Mesenchymal stem cell (in vitro differentiated cells and primary cell): ENCODE measurements around the gene PTPRG.

Experiments used
- DNase-seq: peaks from one replicate; pipeline ENCODE4 v3.0.0-alpha.2; 2013
- H2AFZ ChIP-seq: one replicate; pipeline ENCODE4 v1.6.1; 2013; ENCODE audit warnings: low read depth, mild to moderate bottlenecking, control low read depth, inconsistent platforms, low read length, moderate library complexity
- H2AK5ac ChIP-seq: 2 replicates; pipeline ENCODE4 v1.6.1; 2013; ENCODE audit warnings: low read length, moderate library complexity, mild to moderate bottlenecking, inconsistent platforms; ENCODE audit not compliant: severe bottlenecking
- H2BK120ac ChIP-seq: one replicate; pipeline ENCODE4 v1.6.1; 2013; ENCODE audit warnings: low read depth, mild to moderate bottlenecking, inconsistent platforms, low read length, moderate library complexity
- H2BK12ac ChIP-seq, 2 experiments: one replicate each; pipeline ENCODE4 v1.6.1; 2013; ENCODE audit warnings: inconsistent platforms in 2 of 2, low read length in 2 of 2, mild to moderate bottlenecking in 2 of 2, moderate library complexity in 2 of 2, control low read depth in 1 of 2
- H2BK15ac ChIP-seq: one replicate; pipeline ENCODE4 v1.6.1; 2013; ENCODE audit warnings: mild to moderate bottlenecking, low read depth, inconsistent platforms; ENCODE audit not compliant: poor library complexity, severe bottlenecking
- H2BK5ac ChIP-seq: 2 replicates; pipeline ENCODE4 v1.6.1; 2013; ENCODE audit warnings: low read depth, mild to moderate bottlenecking, low read length, control low read depth, inconsistent platforms; ENCODE audit not compliant: poor library complexity, severe bottlenecking
- H3K14ac ChIP-seq, 2 experiments: one replicate each; pipeline ENCODE4 v1.6.1; 2013; ENCODE audit warnings: inconsistent platforms in 2 of 2, low read length in 2 of 2, control low read depth in 1 of 2, mild to moderate bottlenecking in 1 of 2, moderate library complexity in 1 of 2
- H3K18ac ChIP-seq, 2 experiments: one replicate each; pipeline ENCODE4 v1.6.1; 2013; ENCODE audit warnings: inconsistent platforms in 2 of 2, low read length in 2 of 2, control low read depth in 1 of 2, low read depth in 1 of 2, mild to moderate bottlenecking in 1 of 2
- H3K23ac ChIP-seq, 2 experiments: one replicate each; pipeline ENCODE4 v1.6.1; 2013; ENCODE audit warnings: inconsistent platforms in 2 of 2, low read length in 2 of 2, mild to moderate bottlenecking in 2 of 2, moderate library complexity in 2 of 2, control low read depth in 1 of 2
- H3K27ac ChIP-seq: 2 replicates; pipeline ENCODE4 v1.5.1; 2013; ENCODE audit warnings: mild to moderate bottlenecking, moderate library complexity, low read length, control low read depth, inconsistent platforms; ENCODE audit not compliant: poor library complexity, severe bottlenecking
- H3K27me3 ChIP-seq, 2 experiments: 2 replicates each; pipeline versions ENCODE4 v1.6.1 to v1.7.0; 2013; ENCODE audit warnings: low read length in 2 of 2, mild to moderate bottlenecking in 2 of 2, moderate library complexity in 2 of 2, control low read depth in 1 of 2, inconsistent platforms in 1 of 2; ENCODE audit not compliant: control insufficient read depth in 1 of 2, insufficient read depth in 1 of 2
- H3K36me3 ChIP-seq, 2 experiments: 2 replicates each; pipeline versions ENCODE4 v1.6.1 to v1.7.0; 2013; ENCODE audit warnings: low read length in 2 of 2, control low read depth in 1 of 2, inconsistent platforms in 1 of 2, low read depth in 1 of 2, mild to moderate bottlenecking in 1 of 2; ENCODE audit not compliant: insufficient read depth in 2 of 2, control insufficient read depth in 1 of 2
- H3K4ac ChIP-seq, 2 experiments: one replicate each; pipeline ENCODE4 v1.6.1; 2013; ENCODE audit warnings: inconsistent platforms in 2 of 2, low read length in 2 of 2, mild to moderate bottlenecking in 2 of 2, moderate library complexity in 2 of 2, control low read depth in 1 of 2, low read depth in 1 of 2
- H3K4me1 ChIP-seq: 2 replicates; pipeline ENCODE4 v1.6.1; 2013; ENCODE audit warnings: low read depth, low read length, control low read depth; ENCODE audit not compliant: control insufficient read depth, insufficient read depth
- H3K4me2 ChIP-seq: 2 replicates; pipeline ENCODE4 v1.6.1; 2013; ENCODE audit warnings: low read length, mild to moderate bottlenecking, inconsistent platforms; ENCODE audit not compliant: poor library complexity, severe bottlenecking
- H3K4me3 ChIP-seq, 2 experiments: 2 replicates each; pipeline versions ENCODE4 v1.5.1 to v1.7.0; 2013; ENCODE audit warnings: low read length in 2 of 2, mild to moderate bottlenecking in 2 of 2, control low read depth in 1 of 2, low read depth in 1 of 2; ENCODE audit not compliant: insufficient read depth in 1 of 2
- H3K79me1 ChIP-seq: replicated peaks from 2 replicates; pipeline ENCODE4 v1.6.1; 2013; ENCODE audit warnings: mild to moderate bottlenecking, control low read depth, low read length, inconsistent platforms; ENCODE audit not compliant: poor library complexity, severe bottlenecking
- H3K9ac ChIP-seq: 2 replicates; pipeline ENCODE4 v1.7.0; 2013; ENCODE audit warnings: mild to moderate bottlenecking, low read length, moderate library complexity
- H3K9me3 ChIP-seq: 2 replicates; pipeline ENCODE4 v1.7.0; 2013; ENCODE audit warnings: mild to moderate bottlenecking, low read length; ENCODE audit not compliant: control insufficient read depth
- H4K8ac ChIP-seq: one replicate; pipeline ENCODE4 v1.6.1; 2013; ENCODE audit warnings: inconsistent platforms, mild to moderate bottlenecking, low read length, moderate library complexity
- H4K91ac ChIP-seq: one replicate; pipeline ENCODE4 v1.6.1; 2013; ENCODE audit warnings: mild to moderate bottlenecking, low read length, inconsistent platforms
- WGBS: methylation state at CpG from one replicate; pipeline ENCODE4 v1.1.7; 2013; ENCODE audit warnings: mixed read lengths; 5-methylcytosine and 5-hydroxymethylcytosine counted together

The PTPRG gene

DNA sequence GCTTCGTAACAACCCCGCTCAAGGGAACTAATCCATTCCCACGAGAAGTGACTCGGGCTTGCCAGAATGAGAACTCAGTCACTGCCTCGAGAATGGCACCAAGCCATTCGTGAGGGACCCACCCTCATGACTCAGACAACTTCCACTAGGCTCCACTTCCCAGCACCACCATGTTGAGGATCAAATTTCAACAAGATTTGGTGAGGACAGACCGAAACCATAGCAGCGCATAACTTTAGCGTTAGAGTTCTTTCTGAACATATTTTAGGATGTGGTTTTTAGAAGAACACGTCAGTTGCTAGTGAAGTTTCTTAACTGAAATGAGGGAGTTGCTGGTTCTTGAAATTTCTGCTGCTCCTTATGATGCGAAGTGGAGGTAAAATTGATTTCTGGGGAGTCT lies 13.5 kb downstream of the PTPRG start:
- Histone ChIP-seq H3K4me3 (peak overlapping the region in 1 of 2 experiments; percentile 50), H3K36me3 (no peaks in the 10 kb centered on the region), H3K27ac (no peak overlapping the region), H4K91ac (no peak overlapping the region), H3K4me2 (no peak overlapping the region), H3K23ac (no peak overlapping the region), H3K9ac (peak overlapping the region; percentile 84), H3K27me3 (no peaks in the 10 kb centered on the region), H2BK5ac (no peak overlapping the region), H3K79me1 (peaks cover 45% of the 10 kb centered on the region), H4K8ac (no peak overlapping the region), H2BK15ac (no peak overlapping the region), H2AFZ (no peak overlapping the region), H3K4ac (no peak overlapping the region), H3K4me1 (no peaks in the 10 kb centered on the region), H2AK5ac (no peak overlapping the region), H2BK120ac (no peak overlapping the region), H3K14ac (peak overlapping the region in 1 of 2 experiments; percentile 3), H2BK12ac (no peak overlapping the region), H3K18ac (no peak overlapping the region), H3K9me3 (peaks cover 5% of the 10 kb centered on the region)
- 88% methylated on average over 11 of the region's 11 CpGs for WGBS
- DNase-seq, result peak; percentile 60

DNA sequence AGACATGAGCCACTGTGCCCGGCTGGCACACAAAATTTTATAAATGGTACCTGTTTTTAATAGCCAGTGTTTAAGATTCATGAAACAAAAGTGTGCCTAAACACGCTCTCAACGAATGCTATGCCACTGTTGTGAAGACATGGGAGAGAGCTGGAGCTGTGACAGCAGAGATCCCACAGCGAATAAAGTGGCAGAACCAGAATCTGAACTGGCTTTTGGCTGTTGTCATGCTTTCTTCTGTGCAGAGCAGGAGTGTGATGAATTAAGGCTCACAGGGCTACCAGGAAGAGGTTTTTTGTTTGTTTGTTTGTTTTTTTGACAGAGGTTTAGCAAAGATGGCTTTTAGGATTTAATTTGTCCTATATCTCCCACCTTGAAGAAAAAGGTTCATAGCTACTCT lies 14.5 kb downstream of the PTPRG start:
- Histone ChIP-seq H2BK5ac (no peak overlapping the region), H3K4me2 (no peak overlapping the region), H2BK12ac (no peak overlapping the region), H3K9me3 (peaks cover 5% of the 10 kb centered on the region), H4K8ac (no peak overlapping the region), H3K4me3 (no peak overlapping the region), H3K4me1 (no peaks in the 10 kb centered on the region), H3K79me1 (peaks cover 45% of the 10 kb centered on the region), H2BK15ac (no peak overlapping the region), H3K27ac (no peak overlapping the region), H3K23ac (no peak overlapping the region), H3K36me3 (no peaks in the 10 kb centered on the region), H2AK5ac (no peak overlapping the region), H3K4ac (no peak overlapping the region), H4K91ac (no peak overlapping the region), H3K9ac (peak overlapping the region; percentile 84), H3K18ac (no peak overlapping the region), H2BK120ac (no peak overlapping the region), H3K27me3 (no peaks in the 10 kb centered on the region), H2AFZ (no peak overlapping the region), H3K14ac (no peak overlapping the region)
- WGBS, result 97% methylated on average over 4 of the region's 4 CpGs
- DNase-seq, result no peak

DNA sequence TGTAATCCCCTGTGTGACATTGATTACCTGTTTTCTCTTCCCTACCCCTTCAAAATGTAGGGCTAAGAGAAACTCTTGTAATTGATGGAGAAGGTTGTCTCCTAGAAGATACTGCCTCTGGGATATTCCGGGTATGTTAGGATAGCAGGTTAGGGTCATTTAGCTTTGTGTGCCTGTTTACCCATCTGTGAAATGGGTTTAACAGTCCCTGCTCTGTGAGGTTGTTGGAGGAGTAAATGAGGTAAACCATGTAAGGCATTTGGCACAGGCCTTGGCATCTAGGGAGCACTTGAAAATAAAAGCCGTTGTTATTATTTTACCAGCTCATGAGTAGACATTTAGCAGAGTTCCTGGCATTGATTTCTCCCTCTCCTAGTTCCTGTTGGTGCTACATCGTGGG lies 16.4 kb downstream of the PTPRG start:
- H3K4me1 ChIP-seq, result peaks cover 2% of the 10 kb centered on the region
- H3K36me3 ChIP-seq, result no peaks in the 10 kb centered on the region
- no peak for DNase-seq
- H3K4ac ChIP-seq, result no peak overlapping the region
- 90% methylated on average over 3 of the region's 3 CpGs for WGBS
- H2BK120ac ChIP-seq, result no peak overlapping the region
- no peak overlapping the region for H2BK15ac ChIP-seq
- no peak overlapping the region for H2BK5ac ChIP-seq
- no peak overlapping the region for H3K9ac ChIP-seq
- H3K27me3 ChIP-seq, result no peaks in the 10 kb centered on the region
- H3K4me3 ChIP-seq, result no peak overlapping the region
- no peak overlapping the region for H3K14ac ChIP-seq
- no peak overlapping the region for H2AK5ac ChIP-seq
- no peak overlapping the region for H4K8ac ChIP-seq
- peaks cover 5% of the 10 kb centered on the region for H3K9me3 ChIP-seq
- H3K18ac ChIP-seq, result no peak overlapping the region
- H2AFZ ChIP-seq, result no peak overlapping the region
- H3K27ac ChIP-seq, result no peak overlapping the region
- H3K4me2 ChIP-seq, result no peak overlapping the region
- no peak overlapping the region for H2BK12ac ChIP-seq
- H3K23ac ChIP-seq, result no peak overlapping the region
- peaks cover 46% of the 10 kb centered on the region for H3K79me1 ChIP-seq
- H4K91ac ChIP-seq, result no peak overlapping the region

DNA sequence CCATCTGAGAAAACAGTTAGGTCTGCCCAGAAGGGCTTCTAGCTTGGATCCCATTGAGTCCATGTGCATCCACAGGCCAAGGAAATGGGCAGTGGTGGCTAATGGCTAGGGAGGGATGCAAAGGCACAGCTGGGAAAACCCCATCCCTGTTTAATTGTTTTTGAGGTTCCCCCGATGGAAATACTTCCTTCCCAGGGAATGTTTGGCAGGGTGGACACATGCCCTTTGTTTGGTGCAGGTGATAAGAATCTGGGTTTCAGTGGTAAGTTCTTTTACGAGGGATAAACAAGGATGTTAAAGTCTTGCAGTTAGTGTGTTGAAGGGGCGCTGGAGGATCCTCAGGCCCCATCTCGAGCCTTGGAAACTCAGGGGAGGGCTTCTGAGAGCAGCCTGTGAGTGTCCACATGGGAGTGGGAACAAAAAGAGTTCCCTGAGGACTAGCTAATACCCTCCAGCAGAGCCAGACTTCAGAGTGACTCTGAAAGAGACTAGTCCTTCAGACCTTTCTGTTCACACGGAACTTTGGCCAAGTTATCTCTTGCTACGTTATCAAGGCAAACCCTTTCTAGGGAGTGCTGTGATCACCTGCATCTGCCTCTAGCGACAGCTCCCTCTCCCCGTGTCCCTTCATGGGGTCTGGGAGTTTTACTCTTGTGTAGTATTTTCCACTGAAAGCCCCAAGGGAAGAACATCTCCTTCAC lies 17.4 kb downstream of the PTPRG start:
- Histone ChIP-seq H2BK15ac (no peak overlapping the region), H3K4me2 (no peak overlapping the region), H3K36me3 (no peaks in the 10 kb centered on the region), H4K91ac (no peak overlapping the region), H3K14ac (no peak overlapping the region), H3K9ac (no peak overlapping the region), H3K79me1 (peaks cover 50% of the 10 kb centered on the region), H3K9me3 (peaks cover 5% of the 10 kb centered on the region), H2AK5ac (no peak overlapping the region), H3K4me3 (no peak overlapping the region), H4K8ac (no peak overlapping the region), H3K23ac (no peak overlapping the region), H3K27me3 (no peaks in the 10 kb centered on the region), H2AFZ (no peak overlapping the region), H3K4me1 (peaks cover 2% of the 10 kb centered on the region), H3K18ac (no peak overlapping the region), H2BK5ac (no peak overlapping the region), H2BK12ac (no peak overlapping the region), H3K27ac (no peak overlapping the region), H3K4ac (no peak overlapping the region), H2BK120ac (no peak overlapping the region)
- WGBS, result 79% methylated on average over 8 of the region's 8 CpGs
- no peak for DNase-seq
